ENCODE data around the gene HSD17B1. TPM values are rescaled to one million over a fixed set of nuclear protein-coding genes. Genes with fewer than 3 reads are reported as not detected.

The HSD17B1 gene
- total and polyA plus RNA-seq, 2 donors (not counting 3 experiments of a cell fraction or from before 2014, with no cell fraction given) = 0.22 to 1.0 TPM

GRCh38 chr17:42508426-42509165 is 44.1 kb upstream of the HSD17B1 start:
- peaks cover 0 to 3% of the 10 kb centered on the region in 2 experiments for H3K36me3 ChIP-seq (ENCODE audit: control insufficient read depth in 2 of 2, extremely low read depth in 1 of 2, insufficient read depth in 2 of 2, low read length in 2 of 2)
- no TSS peak for BruUV-seq (replicated peaks)
- H3K4me2 ChIP-seq (ENCODE audit: insufficient read depth, low read length) = peak overlapping the region; percentile 2
- FAIRE-seq (peak; percentile 88), DNase-seq (ENCODE audit: low read depth, low spot score) (peak; percentile 55)
- TF ChIP-seq CTCF (IDR thresholded peaks at IDR 0.05; ENCODE audit: extremely low read depth in 1 of 2, insufficient read depth in 1 of 2, low read depth in 1 of 2, low read length in 2 of 2) (no peak), POLR2A (IDR thresholded peaks at IDR 0.05; ENCODE audit: low read depth, low read length) (no peak), JUN (IDR thresholded peaks at IDR 0.05; ENCODE audit: borderline replicate concordance, insufficient read depth, insufficient read length, low read depth) (no peak), MAX (IDR thresholded peaks at IDR 0.05; ENCODE audit: insufficient read depth, insufficient read length) (no peak), POLR2AphosphoS5 (IDR thresholded peaks at IDR 0.05; ENCODE audit: insufficient read depth, low read depth, low read length) (peak; percentile 28), EZH2 (IDR thresholded peaks at IDR 0.05; ENCODE audit: borderline replicate concordance, low read depth, low read length, severe bottlenecking) (no peak), GATA2 (IDR thresholded peaks at IDR 0.05; ENCODE audit: insufficient read depth, insufficient read length, low read depth, low read length) (peak; percentile 38), MYC (IDR thresholded peaks at IDR 0.05; ENCODE audit: low read depth, low read length) (no peak), FOS (IDR thresholded peaks at IDR 0.05; ENCODE audit: borderline replicate concordance, insufficient read depth, low read length) (no peak)
- H4K20me1 ChIP-seq (replicated peaks; ENCODE audit: control insufficient read depth, extremely low read depth, insufficient read depth, low read length) = no peaks in the 10 kb centered on the region
- H3K4me3 ChIP-seq (replicated peaks in 1 of 3; ENCODE audit: insufficient read depth in 1 of 3, low read depth in 1 of 3, low read length in 3 of 3) = no peak overlapping the region
- ChIA-PET POLR2A (interaction anchor here (0.9 kb wide), 1 partner anchor 85 kb away, joined by 5 read pairs; the partner anchor contains the start of gene CAVIN1), CTCF (interaction anchor here (0.6 to 5.8 kb wide), 13 partner anchors 9 to 286 kb away, joined by 3 to 46 read pairs (median 4); no protein-coding TSS in a partner anchor)
- peak overlapping the region; percentile 2 for H3K27ac ChIP-seq (ENCODE audit: insufficient read depth, low read depth, low read length)
- H3K4me1 ChIP-seq (ENCODE audit: control insufficient read depth, extremely low read depth, insufficient read depth, low read length) = peaks cover 11% of the 10 kb centered on the region
- H3K9me1 ChIP-seq (replicated peaks; ENCODE audit: control insufficient read depth, extremely low read depth, insufficient read depth, low read length) = no peaks in the 10 kb centered on the region
- no peak overlapping the region for H3K9ac ChIP-seq (replicated peaks; ENCODE audit: extremely low read depth, insufficient read depth, low read length)
- intact Hi-C loops (cut with micrococcal nuclease) = no loop called here
- H3K27me3 ChIP-seq (ENCODE audit: control insufficient read depth in 2 of 2, insufficient read depth in 2 of 2, low read length in 2 of 2) = no peaks in the 10 kb centered on the region
- dilution Hi-C loops (cut with MboI; ENCODE audit: extremely low pct_ligation_motif_present, low sequenced_read_pairs) = loop anchor here (25.0 kb wide), 1 partner anchor 171 kb away; no protein-coding TSS in a partner anchor
- H3K79me2 ChIP-seq (ENCODE audit: control insufficient read depth, insufficient read depth, low read length) = no peaks in the 10 kb centered on the region
- no peaks in the 10 kb centered on the region for H3K9me3 ChIP-seq (replicated peaks; ENCODE audit: control insufficient read depth, insufficient read depth, low read length)
- H2AFZ ChIP-seq (ENCODE audit: low read depth, low read length) = peak overlapping the region; percentile 6
